NCI-H1417 (cell line): Measurements from ENCODE around the gene TPX2.
"Not testable (repeated sequence)": the region's sequence is repeated elsewhere in the genome, so short reads cannot be mapped to it uniquely, and the experiment has no call there.

Source experiments
- DNase-seq, 3 experiments: peaks; one replicate each; lab custom pipeline; 2025; lab: John Stamatoyannopoulos, UW

TPX2 gene

DNA sequence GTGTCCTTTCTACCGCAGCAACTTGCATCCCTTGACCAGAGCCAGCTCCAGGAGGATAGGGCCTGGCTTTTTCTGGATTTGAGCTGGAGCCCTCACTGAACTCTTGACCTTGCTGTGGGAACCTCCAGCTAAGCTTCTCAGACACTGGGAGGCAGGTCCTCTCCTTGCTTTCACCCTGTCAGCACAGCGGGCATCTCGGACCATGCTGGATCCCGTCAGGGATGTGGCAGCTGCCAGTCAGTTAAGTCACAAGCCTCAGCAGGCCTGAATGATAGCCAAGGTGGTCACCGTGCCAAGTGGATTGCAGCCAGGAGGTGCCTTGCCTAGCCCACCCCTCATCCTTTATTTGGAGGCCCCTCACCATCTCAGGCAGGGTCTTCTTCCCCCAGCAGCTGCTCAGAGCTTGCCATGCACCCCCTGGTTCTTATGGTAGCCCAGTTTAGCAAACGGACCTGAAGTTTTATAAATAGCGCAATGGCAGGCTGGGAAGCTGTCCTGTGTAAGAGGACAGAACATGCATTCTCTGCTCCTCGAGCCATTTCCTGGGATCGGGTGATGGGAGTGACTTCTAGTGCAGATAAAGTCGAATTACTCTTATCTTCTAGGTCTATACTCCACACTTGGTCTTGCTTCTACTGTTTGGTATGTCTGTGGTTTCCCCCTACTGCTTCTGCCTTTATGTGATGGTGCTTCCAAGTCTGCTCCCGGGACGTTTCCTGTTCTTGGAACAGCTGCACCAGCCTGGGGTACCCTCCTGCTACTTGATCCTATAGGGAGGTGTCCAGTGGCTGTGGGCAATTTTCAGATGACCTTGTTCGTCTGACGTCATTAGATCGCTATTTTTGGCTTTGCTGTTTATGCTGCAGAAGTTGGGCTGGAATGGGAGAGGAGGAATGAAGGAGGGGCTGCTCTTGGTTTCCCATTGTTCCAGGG, 73.0 kb downstream of the TPX2 start:
- DNase-seq = no peak

DNA sequence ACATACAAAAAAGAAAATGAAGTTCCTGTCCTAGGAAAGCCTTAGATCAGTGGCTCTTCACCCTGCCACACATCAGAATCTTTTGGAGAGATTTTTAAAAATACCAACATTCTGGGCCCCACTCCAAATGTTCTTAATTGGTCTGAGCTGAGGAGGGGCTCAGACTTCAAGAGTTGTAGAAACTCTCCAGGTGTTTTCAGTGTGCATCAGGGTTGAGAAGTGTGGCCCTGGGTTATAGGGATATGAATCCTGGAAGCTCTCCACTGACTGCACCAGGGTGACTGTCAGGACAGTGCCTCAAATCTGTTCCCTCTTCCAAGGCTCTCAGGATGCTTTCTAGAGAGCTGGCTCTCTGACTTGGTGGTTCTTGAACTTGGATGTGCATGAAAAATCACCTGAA, 74.5 kb downstream of the TPX2 start:
- DNase-seq = no peak

DNA sequence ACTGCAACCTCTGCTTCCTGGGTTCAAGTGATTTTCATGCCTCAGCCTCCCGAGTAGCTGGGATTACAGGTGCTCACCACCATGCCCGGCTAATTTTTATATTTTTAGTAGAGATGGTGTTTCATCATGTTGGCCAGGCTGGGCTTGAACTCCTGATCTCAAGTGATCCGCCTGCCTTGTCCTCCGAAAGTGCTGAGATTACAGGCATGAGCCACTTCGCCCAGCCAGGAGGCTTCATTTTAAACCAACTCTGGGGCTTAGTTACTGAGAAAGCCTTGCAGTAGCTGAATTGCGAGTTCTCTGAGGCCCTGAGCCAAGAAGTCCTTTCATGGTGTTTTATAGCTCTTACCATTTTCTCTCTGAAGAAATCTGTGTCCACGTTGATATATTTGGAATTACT, 75.1 kb downstream of the TPX2 start:
- not testable (repeated sequence) for DNase-seq

DNA sequence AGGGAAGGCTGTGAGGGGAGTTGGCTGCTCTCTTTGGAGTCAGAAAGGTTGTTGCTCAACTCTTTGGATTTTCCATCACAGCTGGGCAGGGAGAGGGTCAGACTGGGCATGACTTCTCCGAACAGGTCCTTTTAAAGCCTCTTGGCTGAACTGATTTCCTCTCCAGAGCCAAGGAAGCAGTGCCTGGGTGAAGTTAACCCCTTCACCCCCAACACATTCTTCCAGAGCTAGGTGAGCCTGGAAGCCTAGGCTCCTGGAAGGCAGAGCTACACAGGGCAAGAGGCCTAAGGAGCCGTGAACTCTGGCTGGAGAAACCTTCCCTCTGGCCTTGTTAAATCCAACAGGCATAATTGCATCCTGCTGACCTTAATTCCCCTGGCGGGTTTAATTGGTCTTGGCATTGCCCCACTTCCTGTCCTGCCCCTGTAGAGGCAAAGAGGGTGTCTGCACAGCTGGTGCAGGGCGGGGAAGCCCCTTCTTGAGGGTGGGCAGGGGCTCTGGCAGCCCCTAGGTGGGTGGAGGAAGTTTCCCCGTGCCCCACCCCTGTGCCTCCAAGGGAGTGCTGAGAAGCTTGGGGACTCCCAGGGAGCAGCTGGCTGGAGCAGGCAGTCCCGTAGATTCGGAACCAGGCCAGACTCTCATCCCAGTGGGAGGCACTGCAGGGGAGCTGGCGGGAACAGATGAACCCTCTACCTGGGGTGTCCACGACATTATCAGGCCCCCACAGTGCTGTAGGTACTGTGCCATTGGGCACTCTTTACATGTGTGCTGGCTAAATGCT, 76.5 kb downstream of the TPX2 start:
- peak in 2 of 3 experiments; percentile 30 to 61 for DNase-seq

DNA sequence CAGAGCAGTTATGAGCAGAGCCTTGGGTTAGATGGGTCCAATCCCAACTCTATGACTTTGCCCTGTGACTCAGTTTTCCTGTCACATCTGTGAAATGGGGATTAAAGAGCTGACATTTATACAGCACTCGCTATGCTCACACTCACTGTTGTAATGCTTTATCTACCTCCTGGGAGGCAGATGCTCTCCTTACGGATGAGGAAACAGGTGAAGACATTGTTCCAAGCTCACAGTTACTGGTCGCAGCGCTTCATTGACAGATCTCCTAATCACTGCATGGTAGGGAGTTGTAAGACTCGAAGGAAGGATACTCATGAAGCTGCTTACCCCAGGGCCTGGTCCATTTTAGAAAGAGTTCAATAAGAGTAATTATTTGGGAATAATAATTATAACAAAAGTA, 77.1 kb downstream of the TPX2 start:
- DNase-seq = no peak

DNA sequence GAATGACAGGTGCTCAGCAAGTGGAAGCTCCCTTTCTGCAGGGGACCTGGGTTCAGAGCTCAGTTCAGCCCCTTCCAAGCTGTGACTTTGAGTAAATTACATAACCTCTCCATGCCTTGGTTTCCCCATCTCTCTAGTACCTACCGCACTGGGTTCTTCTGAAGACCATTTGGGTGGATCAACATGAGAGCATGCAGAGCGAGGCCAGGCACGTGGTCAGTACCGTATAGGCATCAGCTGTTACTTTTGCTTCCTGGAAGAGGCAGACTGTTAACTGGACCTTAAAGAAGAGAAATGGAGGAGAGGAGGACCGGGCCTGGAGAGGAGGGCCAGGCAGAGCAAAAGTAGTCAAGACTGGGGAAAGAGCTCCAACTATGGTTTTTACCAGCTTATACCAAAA, 78.4 kb downstream of the TPX2 start:
- DNase-seq = no peak

DNA sequence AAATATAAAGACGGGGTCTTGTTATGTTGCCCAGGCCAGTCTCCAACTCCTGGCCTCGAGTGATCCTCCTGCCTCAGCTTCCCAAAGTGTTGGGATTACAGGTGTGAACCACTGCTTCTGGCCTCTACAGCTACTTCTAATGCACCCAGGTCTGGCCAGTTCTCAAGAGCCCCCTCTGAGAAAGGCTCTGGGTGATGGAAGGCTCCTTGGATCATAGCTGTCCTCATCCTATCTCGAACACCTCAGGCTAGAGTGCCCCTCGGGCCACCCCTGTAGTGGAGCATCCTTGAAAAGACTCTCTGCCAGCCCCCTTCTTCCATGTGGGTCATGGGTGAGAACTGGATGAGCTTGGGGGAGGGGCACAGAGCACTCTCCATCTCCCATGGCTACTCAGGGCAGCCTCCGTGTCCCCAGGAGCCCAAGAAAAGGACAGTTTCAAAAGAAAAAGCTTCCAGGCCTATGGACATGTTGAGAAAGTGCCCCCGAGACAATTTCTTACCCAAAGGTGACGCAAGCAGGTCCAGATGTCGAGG, 79.4 kb downstream of the TPX2 start:
- DNase-seq = no peak

DNA sequence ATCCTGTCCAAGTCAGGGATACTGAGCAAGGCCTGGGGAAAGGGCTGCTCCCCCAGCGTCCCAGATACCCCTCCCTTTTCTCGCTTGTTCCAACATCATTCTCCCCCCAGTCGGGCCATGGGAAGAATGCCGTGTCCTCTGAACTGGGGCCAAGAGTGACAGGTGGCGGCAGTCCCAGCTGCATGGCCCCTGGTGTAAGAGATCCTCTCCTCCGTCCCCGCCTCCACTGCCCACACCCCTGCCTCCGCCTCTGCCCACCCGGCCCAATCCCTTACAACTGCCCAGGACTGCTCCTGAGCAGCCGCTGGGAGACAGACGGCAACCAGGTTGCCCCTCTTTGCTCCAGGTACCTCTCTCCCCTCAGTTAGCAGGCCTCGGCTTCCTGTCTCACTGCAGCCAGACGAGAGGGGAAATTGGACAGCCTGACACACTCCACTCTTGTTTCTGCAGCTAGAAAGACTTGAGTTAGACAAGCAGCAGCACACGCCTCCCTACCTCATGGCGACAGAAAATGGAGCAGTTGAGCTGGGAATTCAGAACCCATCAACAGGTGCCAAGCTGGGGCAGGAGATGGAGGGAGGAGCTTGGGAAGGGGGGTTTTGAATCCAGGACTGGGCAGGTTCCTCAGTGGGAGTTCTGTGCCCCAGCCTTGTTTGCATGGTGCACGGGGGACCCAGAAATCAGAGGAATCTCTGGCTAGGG, 80.1 kb downstream of the TPX2 start, which contains the start of gene MYLK2:
Gene MYLK2, plus strand, starts transcription at position 274 of the 702 bp plus-strand sequence. Its CDS starts 225 bp downstream, at position 499.
- no peak for DNase-seq

DNA sequence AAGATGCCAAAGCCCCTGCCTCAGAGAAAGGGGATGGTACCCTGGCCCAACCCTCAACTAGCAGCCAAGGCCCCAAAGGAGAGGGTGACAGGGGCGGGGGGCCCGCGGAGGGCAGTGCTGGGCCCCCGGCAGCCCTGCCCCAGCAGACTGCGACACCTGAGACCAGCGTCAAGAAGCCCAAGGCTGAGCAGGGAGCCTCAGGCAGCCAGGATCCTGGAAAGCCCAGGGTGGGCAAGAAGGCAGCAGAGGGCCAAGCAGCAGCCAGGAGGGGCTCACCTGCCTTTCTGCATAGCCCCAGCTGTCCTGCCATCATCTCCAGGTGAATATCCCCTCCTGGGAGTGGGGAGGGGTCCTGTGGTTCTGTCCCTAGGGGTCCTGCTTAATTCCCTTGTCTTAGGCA, 81.1 kb downstream of the TPX2 start:
- DNase-seq = no peak

DNA sequence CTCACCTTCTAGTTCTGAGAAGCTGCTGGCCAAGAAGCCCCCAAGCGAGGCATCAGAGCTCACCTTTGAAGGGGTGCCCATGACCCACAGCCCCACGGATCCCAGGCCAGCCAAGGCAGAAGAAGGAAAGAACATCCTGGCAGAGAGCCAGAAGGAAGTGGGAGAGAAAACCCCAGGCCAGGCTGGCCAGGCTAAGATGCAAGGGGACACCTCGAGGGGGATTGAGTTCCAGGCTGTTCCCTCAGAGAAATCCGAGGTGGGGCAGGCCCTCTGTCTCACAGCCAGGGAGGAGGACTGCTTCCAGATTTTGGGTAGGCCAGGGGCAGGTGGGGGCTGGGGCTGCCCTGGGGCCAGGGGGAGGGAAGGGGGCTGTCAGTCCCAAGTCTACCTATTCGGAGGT, 82.3 kb downstream of the TPX2 start:
- DNase-seq = no peak

DNA sequence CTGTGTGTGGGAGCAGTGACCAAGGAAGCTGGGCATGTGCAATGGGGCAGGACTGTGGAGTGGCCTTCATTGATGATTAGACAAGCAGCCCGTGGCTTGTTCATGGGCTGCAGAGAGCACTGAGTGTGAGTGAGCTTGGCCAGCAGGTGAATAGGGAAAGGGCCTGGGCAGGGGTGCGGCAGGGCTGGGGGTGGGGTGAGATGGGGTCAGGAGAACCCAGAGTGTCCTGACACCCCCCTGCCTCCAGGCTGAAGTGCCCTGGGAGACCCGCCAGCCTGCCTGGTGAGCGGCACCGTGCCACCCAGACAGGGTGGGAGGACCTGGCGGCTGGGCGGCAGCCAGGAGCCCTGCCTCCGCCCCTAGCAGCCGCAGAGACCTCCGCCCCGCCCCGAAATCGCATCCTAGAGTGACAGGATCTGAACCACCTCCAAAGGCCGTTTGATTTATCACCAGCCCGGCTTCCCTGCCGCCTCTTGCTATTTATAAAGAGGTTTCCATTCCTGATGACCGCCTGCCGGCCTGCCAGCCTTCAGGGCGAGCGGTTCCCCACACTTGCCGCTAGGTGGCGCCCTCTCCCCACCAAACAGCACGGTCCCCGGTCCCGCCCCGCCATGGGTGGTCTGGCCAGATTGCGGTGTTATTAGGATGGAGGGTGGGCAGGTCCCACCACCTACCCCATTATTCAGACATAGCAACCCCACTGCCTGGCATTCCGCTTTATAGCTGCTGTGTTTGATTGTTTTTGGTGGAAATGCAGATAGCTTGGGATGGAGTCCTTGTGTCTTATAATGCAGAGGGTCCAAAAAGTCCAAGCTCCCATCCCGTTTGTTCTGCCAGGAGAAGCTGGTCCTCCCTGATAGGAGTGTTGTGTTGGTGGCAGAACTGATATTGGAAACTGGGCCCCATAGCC, 83.6 kb downstream of the TPX2 start:
- DNase-seq = peak; percentile 75 to 96 (median 86)

DNA sequence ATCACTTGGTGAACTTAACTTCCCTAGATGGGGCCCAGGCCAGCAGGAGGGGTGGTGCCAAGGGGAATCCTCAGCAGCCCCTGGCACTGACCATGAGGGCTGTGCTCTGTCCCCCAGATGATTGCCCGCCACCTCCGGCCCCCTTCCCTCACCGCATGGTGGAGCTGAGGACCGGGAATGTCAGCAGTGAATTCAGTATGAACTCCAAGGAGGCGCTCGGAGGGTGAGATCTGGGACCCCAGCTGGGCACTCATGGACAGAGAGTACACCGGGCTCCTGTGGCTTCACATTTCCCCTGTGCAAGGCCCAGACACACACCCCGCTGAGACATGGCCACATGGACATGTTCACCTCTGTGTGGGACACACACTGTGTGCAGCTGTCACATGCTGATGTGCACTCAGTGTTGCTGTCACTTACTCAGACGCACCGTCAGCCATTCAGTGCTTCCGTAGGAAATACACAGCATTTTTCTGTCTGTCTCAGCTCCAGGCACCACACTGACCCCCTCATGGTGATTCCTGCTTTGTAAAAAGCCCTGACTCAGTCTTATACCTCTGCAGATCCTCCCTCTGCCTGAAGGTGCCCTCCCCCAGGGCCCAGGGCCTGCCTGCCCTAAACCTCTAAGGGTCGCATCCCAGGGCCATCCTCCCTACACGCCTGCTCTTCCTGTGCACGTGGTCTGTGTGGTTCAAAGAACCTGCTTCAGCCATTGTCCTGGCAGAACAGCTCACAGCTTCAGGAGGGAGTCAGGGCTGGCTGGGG, 84.5 kb downstream of the TPX2 start:
- DNase-seq = no peak

DNA sequence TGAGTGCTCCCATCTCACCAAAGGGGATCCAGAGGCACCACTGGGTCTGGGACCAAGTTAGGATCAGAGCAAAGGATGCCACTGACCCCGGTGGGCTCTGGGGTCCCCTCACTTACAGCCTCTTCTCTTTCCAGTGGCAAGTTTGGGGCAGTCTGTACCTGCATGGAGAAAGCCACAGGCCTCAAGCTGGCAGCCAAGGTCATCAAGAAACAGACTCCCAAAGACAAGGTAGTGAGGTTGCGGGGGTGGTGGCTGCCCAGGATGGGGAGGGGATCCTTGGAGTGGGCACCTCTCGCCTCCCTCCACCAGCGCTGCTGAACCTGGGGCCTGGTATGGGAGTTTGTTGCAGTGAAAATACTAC, 85.0 kb downstream of the TPX2 start:
- no peak for DNase-seq

DNA sequence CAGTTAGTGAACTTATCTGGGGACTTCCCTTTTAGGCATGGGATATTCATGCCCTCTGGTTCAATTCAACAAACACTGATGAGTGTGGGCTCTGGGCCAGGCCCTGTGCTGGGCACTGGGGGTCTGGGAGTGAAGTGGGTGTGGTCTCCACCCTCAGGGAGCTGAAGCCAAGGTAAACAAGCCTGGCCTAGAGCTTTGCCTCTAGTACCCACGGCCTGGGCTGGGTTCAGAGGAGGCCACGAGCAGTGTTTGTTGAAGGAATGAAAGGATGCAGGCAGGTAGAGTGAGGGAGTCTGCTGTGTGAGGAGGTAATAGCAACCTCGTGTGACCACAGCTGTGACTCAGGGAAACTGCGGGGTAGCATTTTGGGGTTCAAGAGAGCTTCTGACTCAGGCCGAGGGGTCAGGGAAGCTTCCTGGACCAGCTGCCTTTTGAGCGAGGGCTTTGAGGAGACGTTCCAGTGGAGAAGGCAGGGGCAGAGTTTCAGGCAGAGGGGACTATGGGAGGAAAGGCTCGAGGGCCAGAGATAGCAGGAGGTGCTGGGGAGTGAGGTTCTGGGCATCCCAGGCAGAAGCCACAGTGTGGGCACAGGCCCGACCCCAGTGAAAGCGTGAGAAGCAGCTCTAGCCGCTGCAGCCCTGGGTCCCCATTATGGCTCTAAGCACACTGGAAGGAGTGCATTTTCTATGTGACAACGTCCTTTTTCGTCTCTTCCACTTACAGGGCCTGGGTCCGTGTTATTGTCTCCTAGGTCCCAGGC, 85.6 kb downstream of the TPX2 start:
- no peak for DNase-seq

DNA sequence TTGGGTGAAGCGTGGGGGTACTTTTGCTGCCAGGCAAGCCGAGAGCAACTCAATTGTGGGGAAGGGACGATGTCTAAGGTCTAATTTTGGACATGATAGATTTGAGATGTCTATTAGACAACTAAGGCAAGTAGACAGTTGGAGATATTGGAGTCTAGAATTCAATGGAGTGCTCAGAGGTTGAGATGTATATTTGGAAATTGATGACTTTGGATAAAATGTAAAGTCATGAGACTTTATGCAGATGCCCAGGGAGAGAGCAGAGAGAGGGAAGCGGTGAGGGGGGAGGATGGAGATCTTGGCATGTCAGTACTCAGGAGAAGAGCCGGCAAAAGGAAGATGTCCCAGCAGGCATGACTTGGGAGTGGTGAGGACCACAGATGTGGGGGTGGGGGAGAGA, 87.0 kb downstream of the TPX2 start:
- DNase-seq = no peak

DNA sequence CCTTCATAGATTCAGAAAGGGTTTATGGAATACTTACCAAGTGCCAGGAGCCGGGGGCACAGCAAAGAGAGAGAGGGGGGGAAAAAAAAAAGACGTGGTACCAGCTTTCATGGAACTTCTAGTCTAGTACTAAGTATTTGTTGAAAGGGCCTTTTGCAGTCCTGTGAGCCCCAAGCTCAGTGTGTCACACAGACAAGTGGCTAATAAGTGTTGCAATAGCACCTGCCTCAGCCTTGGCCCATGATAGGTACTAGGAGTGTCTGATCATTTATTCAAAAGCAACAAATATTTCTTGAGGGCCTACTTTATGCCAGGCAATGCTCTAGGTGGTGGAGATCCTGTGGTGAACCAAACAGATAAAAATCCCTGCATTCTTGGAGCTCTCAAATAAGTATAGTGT, 88.0 kb downstream of the TPX2 start:
- no peak for DNase-seq

DNA sequence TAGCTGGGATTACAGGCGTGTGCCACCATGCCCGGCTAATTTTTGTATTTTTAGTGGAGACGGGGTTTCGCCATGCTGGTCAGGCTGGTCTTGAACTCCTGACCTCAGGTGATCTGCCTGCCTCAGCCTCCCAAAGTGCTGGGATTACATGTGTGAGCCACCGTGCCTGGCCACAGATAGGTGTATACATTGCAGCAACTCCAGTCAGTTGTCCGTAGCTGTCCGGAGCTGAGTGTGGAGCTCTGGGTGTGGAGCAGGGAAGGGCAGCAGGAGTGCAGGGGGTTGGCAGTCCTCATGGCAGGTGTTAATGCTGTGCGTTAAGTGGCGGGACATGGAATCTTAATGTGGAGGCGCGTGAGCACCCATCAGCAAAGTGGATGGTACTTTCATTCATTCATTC, 88.9 kb downstream of the TPX2 start:
- not testable (repeated sequence) for DNase-seq

DNA sequence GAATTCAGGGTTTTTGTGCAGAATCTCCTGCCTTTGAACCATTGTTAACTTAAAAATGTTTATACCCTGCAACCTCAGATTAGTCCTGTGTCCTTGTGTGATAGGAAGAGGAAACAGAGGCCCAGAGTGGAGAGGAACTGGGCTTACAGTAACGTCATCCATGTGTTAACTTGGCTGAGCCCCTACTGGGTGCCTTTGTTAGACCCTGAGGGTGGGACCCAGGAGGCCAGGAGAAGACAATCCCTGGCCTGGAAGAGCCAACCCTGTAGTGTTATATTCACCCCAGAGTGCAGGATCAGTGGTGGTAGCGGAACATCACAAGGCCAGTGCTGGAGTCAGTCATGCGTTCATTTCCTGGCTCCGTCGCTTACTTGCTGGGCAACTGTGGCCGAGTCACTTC, 90.6 kb downstream of the TPX2 start:
- DNase-seq = no peak

DNA sequence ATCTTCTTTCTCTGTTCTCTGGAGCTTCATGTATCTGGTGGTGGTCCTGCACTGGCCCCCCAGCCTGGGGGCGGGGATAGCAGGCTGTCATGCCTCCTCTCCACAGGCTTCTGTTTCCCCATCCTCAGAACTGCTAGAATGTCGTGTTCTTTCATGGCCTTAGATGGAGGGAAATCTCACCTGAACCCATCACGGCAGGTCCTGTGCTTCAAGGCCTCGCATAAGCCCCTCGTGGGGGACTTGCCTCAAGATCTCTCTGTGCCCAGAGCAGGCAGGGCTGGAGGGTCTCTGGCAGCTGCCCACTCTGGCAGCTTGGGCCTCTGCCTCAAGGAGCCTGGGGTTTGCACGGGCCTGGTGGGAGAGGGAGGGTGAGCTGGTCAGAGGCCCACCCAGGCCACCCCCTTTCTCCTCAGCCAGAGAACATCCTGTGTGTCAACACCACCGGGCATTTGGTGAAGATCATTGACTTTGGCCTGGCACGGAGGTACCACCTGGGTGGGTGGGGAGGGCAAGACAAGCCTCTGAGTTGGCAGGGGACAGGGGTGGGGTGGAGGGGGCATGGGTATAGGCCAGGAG, 91.4 kb downstream of the TPX2 start:
- no peak for DNase-seq
